NCI-H1436 (cell line): ENCODE data around the gene TIFAB.
"Not testable (repeated sequence)": the region's sequence is repeated elsewhere in the genome, so short reads cannot be mapped to it uniquely, and the experiment has no call there.

Source experiments
- DNase-seq: peaks from one replicate; lab custom pipeline; 2025; lab: John Stamatoyannopoulos, UW

TIFAB gene

GRCh38 chr5:135452321-135453030, at the start of gene TIFAB:
TIFAB (minus strand) TSS chr5:135452351; CDS start chr5:135449939, 2,412 bp downstream.
- no peak for DNase-seq

- no peak for DNase-seq
These were observed 46.5 kb upstream of the TIFAB start for GRCh38 chr5:135498637-135498995.

GRCh38 chr5:135497971-135498636, 46.0 kb upstream of the TIFAB start:
- no peak for DNase-seq

GRCh38 chr5:135495531-135495930, 43.4 kb upstream of the TIFAB start:
- not testable (repeated sequence) for DNase-seq

- DNase-seq = no peak
These were observed 42.0 kb upstream of the TIFAB start for GRCh38 chr5:135494196-135494595.

GRCh38 chr5:135493406-135494180, 41.4 kb upstream of the TIFAB start:
- no peak for DNase-seq

- DNase-seq = no peak
These were observed 40.1 kb upstream of the TIFAB start for GRCh38 chr5:135492319-135492626.

- DNase-seq = peak; percentile 73
These were observed 39.6 kb upstream of the TIFAB start for GRCh38 chr5:135491552-135492318.

- DNase-seq = no peak
These were observed 38.9 kb upstream of the TIFAB start for GRCh38 chr5:135491038-135491551.

GRCh38 chr5:135490245-135491037, 38.3 kb upstream of the TIFAB start:
- no peak for DNase-seq

- DNase-seq = no peak
These were observed 37.5 kb upstream of the TIFAB start for GRCh38 chr5:135489466-135490244.

- peak; percentile 60 for DNase-seq
These were observed 36.7 kb upstream of the TIFAB start for GRCh38 chr5:135488727-135489465.

GRCh38 chr5:135487839-135488514, 35.8 kb upstream of the TIFAB start:
- DNase-seq = no peak

GRCh38 chr5:135487037-135487395, 34.9 kb upstream of the TIFAB start:
- DNase-seq = no peak

GRCh38 chr5:135486131-135487036, 34.2 kb upstream of the TIFAB start:
- DNase-seq = no peak

GRCh38 chr5:135484674-135485086, 32.5 kb upstream of the TIFAB start:
- no peak for DNase-seq

GRCh38 chr5:135483254-135483653, 31.1 kb upstream of the TIFAB start:
- no peak for DNase-seq

- DNase-seq = no peak
These were observed 30.3 kb upstream of the TIFAB start for GRCh38 chr5:135482381-135482933.
